Caco-2 (cell line): ENCODE results near the gene PELI1. TPM values are rescaled to one million over a fixed set of nuclear protein-coding genes. Genes with fewer than 3 reads are reported as not detected.

Experiments
- BruUV-seq: library from RNA; stranded (reverse); fragments of 400-500 nt; replicated peaks from 2 replicates; lab custom pipeline; 2021; lab: Mats Ljungman, UMichigan
- CTCF ChIA-PET: fragments of 300-600 bp; sonication (Branson Sonifier 250); formaldehyde crosslinking; loops from one replicate; lab custom pipeline; 2022; ENCODE audit warnings: antibody characterized with exemption; lab: Charles Lee
- POLR2A ChIA-PET: fragments of 300-600 bp; sonication (Branson Sonifier 250); formaldehyde crosslinking; loops from one replicate; lab custom pipeline; 2022; ENCODE audit warnings: antibody characterized with exemption; lab: Charles Lee
- DNase-seq, 2 experiments: peaks; one replicate each; pipeline versions ENCODE4 v3.0.0 to v3.0.0-alpha.2; 2020 to 2022
- H3K27me3 ChIP-seq: replicated peaks from 2 replicates; pipeline ENCODE4 v1.6.0; 2011; ENCODE audit warnings: low read length; ENCODE audit not compliant: control insufficient read depth, insufficient read depth
- H3K36me3 ChIP-seq: 2 replicates; pipeline ENCODE4 v1.5.1; 2011; ENCODE audit warnings: low read length; ENCODE audit not compliant: control insufficient read depth, insufficient read depth
- H3K4me1 ChIP-seq: fragments of 250-450 bp; sonication (Bioruptor Pico); 2 replicates; pipeline ENCODE4 v1.5.1; 2020; ENCODE audit warnings: mild to moderate bottlenecking
- H3K4me3 ChIP-seq: 2 replicates; pipeline ENCODE4 v1.5.1; 2011; ENCODE audit warnings: low read depth, mild to moderate bottlenecking, control low read depth, low read length
- H3K9me3 ChIP-seq: fragments of 250-450 bp; sonication (Bioruptor Pico); 2 replicates; pipeline ENCODE4 v1.5.1; 2020; ENCODE audit warnings: mild to moderate bottlenecking, moderate library complexity
- H3K27ac Mint-ChIP-seq: one replicate; pipeline ENCODE4 v1.8.0; 2022; ENCODE audit warnings: mixed read lengths; ENCODE audit not compliant: unreplicated experiment
- H3K27me3 Mint-ChIP-seq: one replicate; pipeline ENCODE4 v1.8.0; 2022; ENCODE audit warnings: mixed read lengths; ENCODE audit not compliant: insufficient read depth, unreplicated experiment
- H3K36me3 Mint-ChIP-seq: one replicate; pipeline ENCODE4 v1.8.0; 2022; ENCODE audit warnings: mild to moderate bottlenecking, mixed read lengths; ENCODE audit not compliant: insufficient read depth, unreplicated experiment
- H3K4me1 Mint-ChIP-seq: one replicate; pipeline ENCODE4 v1.8.0; 2022; ENCODE audit warnings: low read depth, mixed read lengths; ENCODE audit not compliant: unreplicated experiment
- H3K4me3 Mint-ChIP-seq: one replicate; pipeline ENCODE4 v1.8.0; 2022; ENCODE audit warnings: mild to moderate bottlenecking, moderate library complexity, mixed read lengths; ENCODE audit not compliant: unreplicated experiment
- H3K9me3 Mint-ChIP-seq: one replicate; pipeline ENCODE4 v1.8.0; 2022; ENCODE audit warnings: mixed read lengths; ENCODE audit not compliant: unreplicated experiment
- intact Hi-C: fragments of 100-400 bp; cut with micrococcal nuclease; formaldehyde crosslinking; loops from one replicate; pipeline ENCODE4 v1.10.0; 2022; ENCODE audit not compliant: unreplicated experiment
- total RNA-seq: library from RNA; stranded (reverse); gene quantifications from 2 replicates; pipeline ENCODE4 v1.2.3, GENCODE V29; 2022
- TF ChIP-seq, protein P1 (sequence below), 2 experiments: fragments of 200-600 bp in 1 of 2; IDR thresholded peaks; 1 replicate in 1 of 2; 2 replicates in 1 of 2; pipeline versions ENCODE4 v1.5.1 to v1.8.0; 2011 to 2022; ENCODE audit warnings: antibody characterized with exemption in 1 of 2, control low read depth in 1 of 2, inconsistent platforms in 1 of 2, low read depth in 1 of 2, low read length in 1 of 2, mild to moderate bottlenecking in 1 of 2, moderate library complexity in 1 of 2; ENCODE audit not compliant: insufficient read depth in 1 of 2, severe bottlenecking in 1 of 2, unreplicated experiment in 1 of 2

PELI1 gene
- total RNA-seq, 1 experiment from 2014 or later = 64.1 TPM

DNA sequence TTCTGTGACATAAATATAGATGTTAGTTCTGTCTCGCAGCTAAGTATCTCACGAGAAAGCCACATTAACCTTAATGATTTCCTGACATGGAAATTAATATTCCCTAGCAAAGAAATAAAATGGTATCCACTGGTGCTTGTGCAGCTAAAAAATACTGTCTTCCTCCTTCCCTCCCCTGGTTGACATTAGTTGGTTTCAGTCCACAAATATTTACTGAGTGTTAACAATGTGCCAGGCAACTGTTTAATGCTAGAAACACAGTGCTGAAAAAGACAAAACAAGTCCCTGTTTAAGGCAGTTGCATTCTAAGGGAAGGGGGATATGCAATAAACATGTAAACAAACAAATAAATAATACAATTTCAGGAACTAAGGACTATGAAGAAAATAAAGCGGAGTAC is 80.8 kb downstream of the PELI1 start:
- ChIA-PET CTCF (no interaction called here), POLR2A (no interaction called here)
- peaks cover 30% of the 10 kb centered on the region for H3K4me1 Mint-ChIP-seq
- H3K27me3 Mint-ChIP-seq = no peaks in the 10 kb centered on the region
- no peak for DNase-seq
- TF ChIP-seq, protein P1, sequence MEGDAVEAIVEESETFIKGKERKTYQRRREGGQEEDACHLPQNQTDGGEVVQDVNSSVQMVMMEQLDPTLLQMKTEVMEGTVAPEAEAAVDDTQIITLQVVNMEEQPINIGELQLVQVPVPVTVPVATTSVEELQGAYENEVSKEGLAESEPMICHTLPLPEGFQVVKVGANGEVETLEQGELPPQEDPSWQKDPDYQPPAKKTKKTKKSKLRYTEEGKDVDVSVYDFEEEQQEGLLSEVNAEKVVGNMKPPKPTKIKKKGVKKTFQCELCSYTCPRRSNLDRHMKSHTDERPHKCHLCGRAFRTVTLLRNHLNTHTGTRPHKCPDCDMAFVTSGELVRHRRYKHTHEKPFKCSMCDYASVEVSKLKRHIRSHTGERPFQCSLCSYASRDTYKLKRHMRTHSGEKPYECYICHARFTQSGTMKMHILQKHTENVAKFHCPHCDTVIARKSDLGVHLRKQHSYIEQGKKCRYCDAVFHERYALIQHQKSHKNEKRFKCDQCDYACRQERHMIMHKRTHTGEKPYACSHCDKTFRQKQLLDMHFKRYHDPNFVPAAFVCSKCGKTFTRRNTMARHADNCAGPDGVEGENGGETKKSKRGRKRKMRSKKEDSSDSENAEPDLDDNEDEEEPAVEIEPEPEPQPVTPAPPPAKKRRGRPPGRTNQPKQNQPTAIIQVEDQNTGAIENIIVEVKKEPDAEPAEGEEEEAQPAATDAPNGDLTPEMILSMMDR (IDR thresholded peaks at IDR 0.05; ENCODE audit: insufficient read depth in 1 of 2, low read depth in 1 of 2, low read length in 1 of 2, severe bottlenecking in 1 of 2, unreplicated experiment in 1 of 2) = no peak
- no TSS peak for BruUV-seq
- H3K27ac Mint-ChIP-seq = peak overlapping the region; percentile 53
- Histone ChIP-seq H3K4me1 (peaks cover 49% of the 10 kb centered on the region), H3K9me3 (no peaks in the 10 kb centered on the region), H3K4me3 (no peak overlapping the region), H3K27me3 (no peaks in the 10 kb centered on the region), H3K36me3 (no peaks in the 10 kb centered on the region)
- H3K9me3 Mint-ChIP-seq = no peaks in the 10 kb centered on the region
- intact Hi-C loops = loop anchor here (5.0 kb wide), 1 partner anchor 44 kb away; no protein-coding TSS in a partner anchor
- H3K36me3 Mint-ChIP-seq = peaks cover 5% of the 10 kb centered on the region
- H3K4me3 Mint-ChIP-seq = peak overlapping the region; percentile 25

DNA sequence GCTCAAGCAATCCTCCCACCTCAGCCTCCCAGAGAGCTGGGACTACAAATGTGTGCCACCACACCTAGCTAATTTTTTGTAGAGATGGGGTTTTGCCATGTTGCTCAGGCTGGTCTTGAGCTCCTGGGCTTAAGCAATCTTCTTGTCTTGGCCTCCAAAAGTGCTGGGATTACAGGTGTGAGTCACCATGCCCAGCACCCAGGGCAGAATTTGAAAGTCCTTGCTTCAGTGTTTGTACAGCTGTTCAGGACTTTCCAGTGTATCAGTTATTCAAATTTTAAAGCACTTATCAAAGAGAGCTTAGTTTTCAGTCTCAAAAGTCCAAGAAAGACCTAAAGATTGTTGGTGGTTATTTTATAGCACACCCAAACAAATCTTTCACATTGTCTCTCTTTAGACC is 81.4 kb downstream of the PELI1 start:
- no peaks in the 10 kb centered on the region for H3K36me3 ChIP-seq
- intact Hi-C loops = loop anchor here (5.0 kb wide), 1 partner anchor 44 kb away; no protein-coding TSS in a partner anchor
- peak; percentile 62 to 68 for DNase-seq
- Mint-ChIP-seq H3K4me1 (peaks cover 30% of the 10 kb centered on the region), H3K27ac (peak overlapping the region; percentile 53), H3K9me3 (no peaks in the 10 kb centered on the region), H3K27me3 (no peaks in the 10 kb centered on the region), H3K36me3 (peaks cover 5% of the 10 kb centered on the region), H3K4me3 (no peak overlapping the region)
- no peaks in the 10 kb centered on the region for H3K9me3 ChIP-seq
- peaks cover 49% of the 10 kb centered on the region for H3K4me1 ChIP-seq
- no peak overlapping the region for H3K4me3 ChIP-seq
- CTCF ChIA-PET = no interaction called here
- TF ChIP-seq, protein P1 (IDR thresholded peaks at IDR 0.05; ENCODE audit: insufficient read depth in 1 of 2, low read depth in 1 of 2, low read length in 1 of 2, severe bottlenecking in 1 of 2, unreplicated experiment in 1 of 2) = no peak
- no peaks in the 10 kb centered on the region for H3K27me3 ChIP-seq
- BruUV-seq = no TSS peak
- POLR2A ChIA-PET = interaction anchor here (0.6 kb wide), 1 partner anchor 460 kb away, joined by 4 read pairs; no protein-coding TSS in a partner anchor

DNA sequence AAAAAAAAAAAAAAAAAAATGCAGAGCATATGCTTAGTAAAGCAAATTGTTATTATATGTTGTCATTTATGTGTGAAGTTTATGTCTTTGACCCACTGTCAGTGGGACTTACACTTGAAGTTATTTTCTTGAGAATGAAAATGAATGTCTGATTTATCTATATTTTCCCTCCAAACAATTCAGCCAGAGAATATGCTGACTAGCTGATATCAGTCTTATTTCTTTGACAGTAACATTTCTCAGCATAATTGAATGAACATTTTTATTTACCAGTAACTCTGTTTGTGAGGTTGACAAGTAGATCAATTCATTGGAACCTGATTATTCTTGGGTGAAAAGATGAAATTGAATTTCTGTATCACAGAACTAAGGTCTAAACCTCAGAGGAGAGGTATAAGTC is 85.0 kb downstream of the PELI1 start:
- ChIA-PET CTCF (interaction anchor here (1.5 kb wide), 1 partner anchor 10 kb away, joined by 5 read pairs; no protein-coding TSS in a partner anchor), POLR2A (no interaction called here)
- peaks cover 37% of the 10 kb centered on the region for H3K4me1 Mint-ChIP-seq
- peaks cover 5% of the 10 kb centered on the region for H3K36me3 Mint-ChIP-seq
- no peak overlapping the region for H3K4me3 Mint-ChIP-seq
- no peak for DNase-seq
- no peaks in the 10 kb centered on the region for H3K9me3 Mint-ChIP-seq
- Histone ChIP-seq H3K36me3 (no peaks in the 10 kb centered on the region), H3K9me3 (no peaks in the 10 kb centered on the region), H3K4me3 (no peak overlapping the region), H3K27me3 (no peaks in the 10 kb centered on the region), H3K4me1 (peaks cover 34% of the 10 kb centered on the region)
- intact Hi-C loops = no loop called here
- H3K27me3 Mint-ChIP-seq = no peaks in the 10 kb centered on the region
- no peak overlapping the region for H3K27ac Mint-ChIP-seq
- no TSS peak for BruUV-seq
- TF ChIP-seq, protein P1 (IDR thresholded peaks at IDR 0.05; ENCODE audit: insufficient read depth in 1 of 2, low read depth in 1 of 2, low read length in 1 of 2, severe bottlenecking in 1 of 2, unreplicated experiment in 1 of 2) = no peak
